CD4-positive, alpha-beta T cell treated with Interleukin-12 subunit alpha and Interleukin-12 subunit beta, for 1 hour (primary cell): ENCODE data around the gene KIF21A.

Source experiments
- DNase-seq: peaks from one replicate; pipeline ENCODE4 v3.0.0-alpha.2; 2020

The KIF21A gene

DNA sequence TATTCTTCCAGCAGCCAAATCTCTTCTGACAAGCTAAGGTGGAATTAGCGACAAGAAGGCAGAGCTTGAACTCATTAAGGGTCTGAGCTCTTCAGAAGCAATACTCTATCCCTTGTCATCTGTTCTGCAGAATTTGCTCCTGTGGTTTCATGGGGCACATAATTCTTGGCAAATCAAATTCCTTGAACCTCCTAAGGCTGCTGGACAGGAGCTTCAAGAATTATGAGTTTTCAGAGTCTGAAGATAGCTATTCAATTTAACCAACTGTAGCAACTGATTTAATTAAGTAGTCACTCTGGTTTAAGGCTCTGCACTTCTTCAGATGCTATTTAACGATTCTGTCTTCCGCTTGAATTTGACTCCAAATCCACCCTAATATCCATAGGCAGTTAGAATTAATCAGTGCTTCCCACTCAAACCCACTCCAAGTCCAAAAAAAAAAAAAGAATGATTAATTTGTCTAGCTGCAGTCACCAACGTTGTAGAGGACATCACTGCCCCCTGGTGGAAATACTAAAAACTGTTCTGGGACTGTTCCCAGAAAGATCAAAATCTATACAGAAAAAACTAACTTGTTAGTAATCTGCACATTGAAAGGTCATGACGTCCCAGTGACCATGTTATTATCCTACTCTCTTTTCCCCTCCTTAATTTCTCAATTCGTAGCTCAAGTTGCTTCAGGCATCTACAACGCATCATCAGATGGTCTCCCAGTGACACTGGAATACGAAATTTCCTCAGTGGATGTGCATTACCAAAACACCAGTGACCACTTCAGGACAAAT, 169.9 kb downstream of the KIF21A start:
- DNase-seq: peak; percentile 35

DNA sequence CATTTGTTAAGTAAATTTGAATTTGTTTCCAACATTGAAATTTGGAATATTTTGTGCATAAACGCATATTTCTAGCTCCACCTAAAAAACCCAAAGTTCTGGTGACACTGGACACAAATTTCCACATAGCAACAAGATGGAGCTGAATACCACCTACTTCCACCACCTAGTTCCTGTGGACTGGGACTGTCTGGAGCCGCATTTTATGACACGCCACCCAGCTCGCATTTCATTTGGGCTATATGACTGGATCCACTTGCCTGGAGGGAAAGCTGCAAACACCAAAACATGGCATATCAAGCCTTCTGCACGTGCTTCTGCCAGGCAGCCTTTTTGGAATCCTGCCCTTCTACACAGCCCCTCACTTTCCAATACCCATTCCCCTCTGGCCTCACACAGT, 173.4 kb downstream of the KIF21A start:
- DNase-seq: no peak

DNA sequence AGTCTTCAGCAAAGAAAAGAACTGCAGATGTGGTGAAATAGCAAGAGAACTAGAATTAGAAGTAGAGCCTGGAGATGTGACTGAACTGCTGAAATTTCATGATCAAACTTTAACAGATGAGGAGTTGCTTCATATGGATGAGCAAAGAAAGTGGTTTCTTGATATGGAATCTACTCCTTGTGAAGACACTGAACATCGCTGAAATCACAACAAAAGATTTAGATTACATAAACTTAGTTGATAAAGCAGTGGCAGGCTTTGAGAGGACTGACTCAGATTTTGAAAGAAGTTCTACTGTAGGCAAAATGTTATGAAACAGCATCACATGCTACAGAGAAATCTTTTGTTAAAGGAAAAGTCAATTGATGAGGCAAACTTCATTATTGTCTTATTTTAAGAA, 175.0 kb downstream of the KIF21A start:
- DNase-seq: no peak

DNA sequence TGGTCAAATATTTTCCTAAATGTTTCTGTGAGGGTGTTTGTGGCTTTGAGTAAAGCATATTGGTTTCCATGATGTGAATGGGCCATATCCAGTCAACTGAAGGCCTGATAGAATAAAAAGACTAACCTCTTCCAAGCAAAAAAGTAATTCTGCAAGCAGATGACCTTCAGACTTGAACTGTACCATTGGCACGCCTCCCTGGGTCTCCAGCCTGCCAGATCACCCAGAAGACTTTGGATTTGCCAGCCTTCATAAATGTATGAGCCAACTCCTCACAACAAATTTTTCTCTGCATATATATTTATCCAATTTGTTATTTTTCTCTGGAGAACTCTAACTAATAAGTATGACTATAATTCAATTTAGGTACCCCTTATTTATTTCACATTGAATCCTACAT, 190.3 kb downstream of the KIF21A start:
- DNase-seq: no peak
